Measurements from ENCODE around the gene MLN.
A peak's percentile ranks its signal among the peaks of the same experiment; 100 is the strongest.

Gene MLN

GRCh38 chr6:33776186-33776585, 27.6 kb downstream of the MLN start:
- DNase-seq (ENCODE audit: low read depth, low spot score) = no peak
- H3K27ac ChIP-seq = no peak overlapping the region

GRCh38 chr6:33774774-33775173, 29.0 kb downstream of the MLN start:
- H3K27ac ChIP-seq = no peak overlapping the region
- DNase-seq (ENCODE audit: low read depth, low spot score) = no peak

GRCh38 chr6:33772902-33773472, 30.8 kb downstream of the MLN start:
- DNase-seq (ENCODE audit: low read depth, low spot score) = no peak
- H3K27ac ChIP-seq = peak overlapping the region; percentile 42

- peak overlapping the region; percentile 42 for H3K27ac ChIP-seq
- no peak for DNase-seq (ENCODE audit: low read depth, low spot score)
Measured at GRCh38 chr6:33772082-33772830, 31.5 kb downstream of the MLN start.

GRCh38 chr6:33771146-33772081, 32.4 kb downstream of the MLN start:
- peak overlapping the region; percentile 42 for H3K27ac ChIP-seq
- DNase-seq (ENCODE audit: low read depth, low spot score) = no peak

GRCh38 chr6:33770833-33771145, 33.0 kb downstream of the MLN start:
- peak overlapping the region; percentile 42 for H3K27ac ChIP-seq
- DNase-seq (ENCODE audit: low read depth, low spot score) = no peak

- H3K27ac ChIP-seq = no peak overlapping the region
- no peak for DNase-seq (ENCODE audit: low read depth, low spot score)
Measured at GRCh38 chr6:33770124-33770832, 33.5 kb downstream of the MLN start.

GRCh38 chr6:33769248-33769821, 34.5 kb downstream of the MLN start:
- no peak for DNase-seq (ENCODE audit: low read depth, low spot score)
- H3K27ac ChIP-seq = no peak overlapping the region

GRCh38 chr6:33768644-33769120, 35.1 kb downstream of the MLN start:
- no peak for DNase-seq (ENCODE audit: low read depth, low spot score)
- H3K27ac ChIP-seq = no peak overlapping the region

- no peak overlapping the region for H3K27ac ChIP-seq
- DNase-seq (ENCODE audit: low read depth, low spot score) = no peak
Measured at GRCh38 chr6:33766921-33767907, 36.6 kb downstream of the MLN start.

- DNase-seq (ENCODE audit: low read depth, low spot score) = no peak
- H3K27ac ChIP-seq = no peak overlapping the region
Measured at GRCh38 chr6:33765368-33765767, 38.4 kb downstream of the MLN start.

- DNase-seq (ENCODE audit: low read depth, low spot score) = no peak
Measured at GRCh38 chr6:33764036-33764435, 39.8 kb downstream of the MLN start.

GRCh38 chr6:33763483-33763882, 40.3 kb downstream of the MLN start:
- DNase-seq (ENCODE audit: low read depth, low spot score) = no peak
- no peak overlapping the region for H3K27ac ChIP-seq

More at GRCh38 chr6:33764036-33764435, 39.8 kb downstream of the MLN start:
- H3K27ac ChIP-seq = no peak overlapping the region

- no peak overlapping the region for H3K27ac ChIP-seq
- no peak for DNase-seq (ENCODE audit: low read depth, low spot score)
Measured at GRCh38 chr6:33762713-33763112, 41.1 kb downstream of the MLN start.

GRCh38 chr6:33761922-33762629, 41.7 kb downstream of the MLN start:
- no peak overlapping the region for H3K27ac ChIP-seq
- no peak for DNase-seq (ENCODE audit: low read depth, low spot score)

GRCh38 chr6:33761581-33761921, 42.3 kb downstream of the MLN start:
- H3K27ac ChIP-seq = no peak overlapping the region
- DNase-seq (ENCODE audit: low read depth, low spot score) = no peak

- no peak for DNase-seq (ENCODE audit: low read depth, low spot score)
- no peak overlapping the region for H3K27ac ChIP-seq
Measured at GRCh38 chr6:33759887-33760629, 43.7 kb downstream of the MLN start.

GRCh38 chr6:33758815-33759216, 45.0 kb downstream of the MLN start:
- DNase-seq (ENCODE audit: low read depth, low spot score) = no peak
- peak overlapping the region; percentile 38 for H3K27ac ChIP-seq
